Endothelial cell of umbilical vein (primary cell): ENCODE data around the gene SERF1A. TPM values are rescaled to one million over a fixed set of nuclear protein-coding genes. Genes with fewer than 3 reads are reported as not detected.
A peak's percentile ranks its signal among the peaks of the same experiment; 100 is the strongest.
"Not testable (repeated sequence)": the region's sequence is repeated elsewhere in the genome, so short reads cannot be mapped to it uniquely, and the experiment has no call there.

ENCODE experiments used
- BruUV-seq: library from RNA; stranded (reverse); fragments of 400-500 nt; replicated peaks from 2 replicates; lab custom pipeline; 2021; lab: Mats Ljungman, UMichigan
- CTCF ChIA-PET: fragments of 300-600, 350-600 bp; sonication (Branson Sonifier 250); formaldehyde crosslinking; loops from one replicate; lab custom pipeline; 2021; ENCODE audit warnings: antibody characterized with exemption, inconsistent platforms; lab: Charles Lee
- POLR2A ChIA-PET: fragments of 300-600, 350-600 bp; sonication (Branson Sonifier 250); formaldehyde crosslinking; loops from one replicate; lab custom pipeline; 2021; ENCODE audit warnings: antibody characterized with exemption, inconsistent platforms; lab: Charles Lee
- DNase-seq: peaks from one replicate; pipeline ENCODE4 v3.0.0-alpha.2; 2011; ENCODE audit warnings: low read depth, low spot score
- FAIRE-seq: peaks from 2 replicates; lab custom pipeline; 2011; peaks lifted over from hg19 to GRCh38; lab: Jason Lieb, UNC
- H2AFZ ChIP-seq: 2 replicates; pipeline ENCODE4 v1.6.0; 2012; ENCODE audit warnings: low read depth, low read length, control low read depth, inconsistent platforms
- H3K27ac ChIP-seq: 2 replicates; pipeline ENCODE4 v1.5.1; 2011; ENCODE audit warnings: low read depth, mild to moderate bottlenecking, control low read depth, low read length, moderate library complexity; ENCODE audit not compliant: insufficient read depth
- H3K27me3 ChIP-seq, 2 experiments: 2 replicates each; pipeline versions ENCODE4 v1.6.0 to v1.6.1; 2011; ENCODE audit warnings: low read length in 2 of 2, mixed read lengths in 1 of 2; ENCODE audit not compliant: control insufficient read depth in 2 of 2, insufficient read depth in 2 of 2
- H3K36me3 ChIP-seq, 2 experiments: 2 replicates in 1 of 2; 3 replicates in 1 of 2; pipeline ENCODE4 v1.5.1; 2011; ENCODE audit warnings: low read length in 2 of 2, mild to moderate bottlenecking in 1 of 2, moderate library complexity in 1 of 2; ENCODE audit not compliant: control insufficient read depth in 2 of 2, insufficient read depth in 2 of 2; ENCODE audit errors: extremely low read depth in 1 of 2
- H3K4me1 ChIP-seq: 3 replicates; pipeline ENCODE4 v1.5.1; 2011; ENCODE audit warnings: mild to moderate bottlenecking, low read length; ENCODE audit not compliant: control insufficient read depth, insufficient read depth; ENCODE audit errors: extremely low read depth
- H3K4me2 ChIP-seq: 2 replicates; pipeline ENCODE4 v1.6.1; 2011; ENCODE audit warnings: low read length, control low read depth, mixed read lengths; ENCODE audit not compliant: insufficient read depth
- H3K4me3 ChIP-seq, 3 experiments: fragments of 200-600 bp in 1 of 3; sonication (generic), shearing (Covaris generic) in 1 of 3; replicated peaks in 1 of 3; 2 replicates each; pipeline ENCODE4 v1.5.1; 2011 to 2016; ENCODE audit warnings: control low read depth in 3 of 3, low read length in 3 of 3, mild to moderate bottlenecking in 2 of 3, inconsistent platforms in 1 of 3, low read depth in 1 of 3, moderate library complexity in 1 of 3; ENCODE audit not compliant: insufficient read depth in 1 of 3
- H3K79me2 ChIP-seq: 2 replicates; pipeline ENCODE4 v1.6.0; 2012; ENCODE audit warnings: low read length, inconsistent platforms; ENCODE audit not compliant: control insufficient read depth, insufficient read depth
- H3K9ac ChIP-seq: replicated peaks from 2 replicates; pipeline ENCODE3; 2011; ENCODE audit warnings: low read length, control low read depth; ENCODE audit not compliant: insufficient read depth; ENCODE audit errors: extremely low read depth
- H3K9me1 ChIP-seq: replicated peaks from 3 replicates; pipeline ENCODE4 v1.6.0; 2011; ENCODE audit warnings: mild to moderate bottlenecking, low read length; ENCODE audit not compliant: control insufficient read depth, insufficient read depth; ENCODE audit errors: extremely low read depth
- H3K9me3 ChIP-seq: replicated peaks from 2 replicates; pipeline ENCODE4 v1.5.1; 2012; ENCODE audit warnings: low read length, inconsistent platforms; ENCODE audit not compliant: control insufficient read depth, insufficient read depth
- H4K20me1 ChIP-seq: replicated peaks from 2 replicates; pipeline ENCODE3; 2011; ENCODE audit warnings: mild to moderate bottlenecking, low read length; ENCODE audit not compliant: control insufficient read depth, insufficient read depth; ENCODE audit errors: extremely low read depth
- dilution Hi-C: fragments of 300-500 bp; cut with MboI; formaldehyde crosslinking; loops from one replicate; pipeline ENCODE4 v1.15.0; 2019; ENCODE audit warnings: low sequenced_read_pairs; ENCODE audit not compliant: extremely low pct_ligation_motif_present
- intact Hi-C: fragments of 100-400 bp; cut with micrococcal nuclease; formaldehyde crosslinking; loops from one replicate; pipeline ENCODE4 v1.10.0; 2022
- polyA plus RNA-seq, 4 experiments: library from polyadenylated mRNA; depleted of rRNA in 3 of 4; stranded (reverse) in 3 of 4; unstranded in 1 of 4; fragments of >200 nt; gene quantifications; 2 replicates each; pipeline versions ENCODE4 v1.2.1 to v1.2.3, GENCODE V29; 2011 to 2012; ENCODE audit warnings: missing spikeins in 1 of 4
- total RNA-seq: library from RNA; stranded (reverse); gene quantifications from 2 replicates; pipeline ENCODE4 v1.2.3, GENCODE V29; 2021

SERF1A gene
- total and polyA plus RNA-seq, 2 donors (not counting 3 experiments of a cell fraction or from before 2014, with no cell fraction given): 1.7 to 6.7 TPM

DNA sequence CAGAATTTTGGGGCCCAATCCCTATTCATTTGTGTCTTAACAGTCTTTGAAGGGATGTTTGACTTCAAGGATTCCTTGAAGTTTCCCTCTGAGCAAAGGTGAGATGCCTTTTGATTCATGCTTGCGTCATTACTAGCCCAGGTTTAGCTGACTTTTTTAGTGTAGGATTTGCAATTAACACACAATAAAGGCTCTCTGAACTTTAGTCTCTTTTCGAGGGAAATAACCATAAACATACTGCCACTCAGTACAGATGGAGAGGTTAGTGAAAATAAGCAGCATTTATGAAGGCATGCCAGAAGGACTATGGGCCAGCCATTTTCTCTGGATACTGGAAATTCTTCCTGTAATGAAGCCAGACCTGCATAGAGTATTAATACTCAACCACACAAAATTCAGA is 4.4 kb upstream of the SERF1A start:
- H2AFZ ChIP-seq, H3K27me3 ChIP-seq, H3K4me3 ChIP-seq, H3K9me1 ChIP-seq, intact Hi-C loops, H3K9me3 ChIP-seq, H3K27ac ChIP-seq, CTCF ChIA-PET, dilution Hi-C loops, FAIRE-seq, H3K4me1 ChIP-seq, H3K36me3 ChIP-seq, H3K4me2 ChIP-seq, H3K79me2 ChIP-seq, H3K9ac ChIP-seq, BruUV-seq, POLR2A ChIA-PET, H4K20me1 ChIP-seq, DNase-seq: not testable (repeated sequence)

DNA sequence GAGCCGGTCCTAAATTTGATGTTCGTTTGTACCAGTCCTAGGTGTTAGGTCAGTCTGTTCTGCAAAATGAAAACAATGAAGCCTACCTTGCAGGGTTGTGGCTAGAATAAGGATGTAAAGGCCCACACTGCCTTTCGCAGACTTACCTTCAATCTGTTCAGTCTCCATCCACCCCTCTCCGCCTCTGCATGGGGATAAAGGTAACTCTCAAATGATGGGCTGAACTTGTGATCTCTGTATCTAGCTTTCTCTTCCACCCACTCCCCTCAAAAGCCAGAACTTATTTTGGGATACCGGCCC is 753 bp downstream of the SERF1A start:
- CTCF ChIA-PET, H3K4me1 ChIP-seq, H3K9me1 ChIP-seq, H3K27me3 ChIP-seq, H3K4me2 ChIP-seq, FAIRE-seq, H2AFZ ChIP-seq, POLR2A ChIA-PET, H3K79me2 ChIP-seq, H3K4me3 ChIP-seq, dilution Hi-C loops, H4K20me1 ChIP-seq, H3K9ac ChIP-seq, intact Hi-C loops, H3K36me3 ChIP-seq, DNase-seq, H3K9me3 ChIP-seq, H3K27ac ChIP-seq: not testable (repeated sequence)
- BruUV-seq: TSS peak; percentile 64

DNA sequence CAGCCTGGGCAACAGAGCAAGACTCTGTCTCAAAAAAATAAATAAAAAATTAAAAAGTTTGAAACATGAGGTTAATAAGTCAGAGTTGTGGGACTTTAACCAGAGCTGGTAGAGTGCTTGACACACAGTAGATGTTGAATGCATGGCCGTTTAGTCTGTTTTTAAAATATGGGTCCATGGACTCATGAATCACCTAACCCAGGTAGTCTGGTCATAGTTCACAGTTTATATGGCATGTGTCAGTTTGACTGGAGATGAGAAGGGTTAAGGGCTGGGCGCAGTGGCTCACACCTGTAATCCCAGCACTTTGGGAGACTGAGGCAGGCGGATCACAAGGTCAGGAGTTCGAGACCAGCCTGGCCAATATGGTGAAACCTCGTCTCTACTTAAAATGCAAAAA is 6.2 kb downstream of the SERF1A start:
- H4K20me1 ChIP-seq, BruUV-seq, intact Hi-C loops, H3K79me2 ChIP-seq, dilution Hi-C loops, H3K4me3 ChIP-seq, DNase-seq, H3K4me1 ChIP-seq, H3K27ac ChIP-seq, CTCF ChIA-PET, POLR2A ChIA-PET, H3K4me2 ChIP-seq, FAIRE-seq, H3K36me3 ChIP-seq, H3K9ac ChIP-seq, H3K9me3 ChIP-seq, H2AFZ ChIP-seq, H3K9me1 ChIP-seq, H3K27me3 ChIP-seq: not testable (repeated sequence)

DNA sequence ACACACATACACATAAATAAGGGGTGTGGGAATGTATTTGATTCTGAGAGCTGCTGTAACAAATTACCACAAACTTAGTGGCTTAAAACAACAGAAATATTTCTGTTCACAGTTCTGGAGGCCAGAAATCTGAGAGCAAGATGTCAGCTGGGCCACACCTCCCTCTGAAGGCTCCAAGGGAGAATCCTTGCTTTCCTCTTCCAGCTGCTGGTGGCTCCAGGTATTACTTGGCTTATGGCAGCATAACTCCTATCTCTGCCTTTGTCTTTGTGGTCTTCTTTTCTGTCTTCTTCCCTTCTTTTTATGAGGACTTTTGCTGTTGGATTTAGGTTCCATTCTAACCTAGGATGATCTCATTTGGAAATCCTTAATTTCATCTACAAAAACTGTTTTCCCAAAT is 16.4 kb downstream of the SERF1A start:
- H3K4me2 ChIP-seq, H4K20me1 ChIP-seq, H3K36me3 ChIP-seq, H3K4me1 ChIP-seq, H3K9me3 ChIP-seq, H2AFZ ChIP-seq, dilution Hi-C loops, intact Hi-C loops, FAIRE-seq, H3K9me1 ChIP-seq, POLR2A ChIA-PET, H3K79me2 ChIP-seq, CTCF ChIA-PET, BruUV-seq, H3K27me3 ChIP-seq, DNase-seq, H3K9ac ChIP-seq, H3K4me3 ChIP-seq, H3K27ac ChIP-seq: not testable (repeated sequence)
